Activated T-cell treated with anti-CD3 and anti-CD28 coated beads, Interleukin-2, amount 50 U/mL, for 24 hours (primary cell): ENCODE data around the gene TPSG1.
A peak's percentile ranks its signal among the peaks of the same experiment; 100 is the strongest.
"Not testable (repeated sequence)": the region's sequence is repeated elsewhere in the genome, so short reads cannot be mapped to it uniquely, and the experiment has no call there.

ENCODE experiments used
- DNase-seq: peaks from one replicate; pipeline ENCODE4 v3.0.0-alpha.2; 2020
- H3K27ac Mint-ChIP-seq: 2 replicates; pipeline ENCODE4 v1.8.0; 2020; ENCODE audit warnings: mild to moderate bottlenecking, mixed read lengths
- H3K27me3 Mint-ChIP-seq: 2 replicates; pipeline ENCODE4 v1.8.0; 2020; ENCODE audit warnings: mixed read lengths
- H3K36me3 Mint-ChIP-seq: 2 replicates; pipeline ENCODE4 v1.8.0; 2020; ENCODE audit warnings: low read depth, mixed read lengths
- H3K4me1 Mint-ChIP-seq: 2 replicates; pipeline ENCODE4 v1.8.0; 2020; ENCODE audit warnings: low read depth, mixed read lengths
- H3K4me3 Mint-ChIP-seq: 2 replicates; pipeline ENCODE4 v1.8.0; 2020; ENCODE audit warnings: mild to moderate bottlenecking, moderate library complexity, mixed read lengths
- H3K9me3 Mint-ChIP-seq: 2 replicates; pipeline ENCODE4 v1.8.0; 2020; ENCODE audit warnings: mixed read lengths

Gene TPSG1

GRCh38 chr16:1193143-1193824 lies 31.8 kb downstream of the TPSG1 start:
- Mint-ChIP-seq H3K27ac (no peak overlapping the region), H3K4me1 (no peaks in the 10 kb centered on the region), H3K9me3 (no peaks in the 10 kb centered on the region), H3K4me3 (no peak overlapping the region), H3K36me3 (no peaks in the 10 kb centered on the region), H3K27me3 (peaks cover 3% of the 10 kb centered on the region)
- DNase-seq, result no peak

- Mint-ChIP-seq H3K4me1 (no peaks in the 10 kb centered on the region), H3K27ac (no peak overlapping the region), H3K36me3 (no peaks in the 10 kb centered on the region), H3K9me3 (no peaks in the 10 kb centered on the region), H3K4me3 (no peak overlapping the region), H3K27me3 (peaks cover 3% of the 10 kb centered on the region)
- DNase-seq, result no peak
Measured at GRCh38 chr16:1192384-1193073, 32.5 kb downstream of the TPSG1 start.

- not testable (repeated sequence) for H3K4me3 Mint-ChIP-seq, H3K36me3 Mint-ChIP-seq, DNase-seq, H3K27me3 Mint-ChIP-seq, H3K9me3 Mint-ChIP-seq, H3K4me1 Mint-ChIP-seq, H3K27ac Mint-ChIP-seq
Measured at GRCh38 chr16:1190789-1191188, 34.3 kb downstream of the TPSG1 start.

- Mint-ChIP-seq H3K27ac (no peak overlapping the region), H3K4me3 (no peak overlapping the region), H3K36me3 (no peaks in the 10 kb centered on the region), H3K27me3 (peaks cover 3% of the 10 kb centered on the region), H3K4me1 (no peaks in the 10 kb centered on the region), H3K9me3 (no peaks in the 10 kb centered on the region)
- DNase-seq, result no peak
Measured at GRCh38 chr16:1189455-1189854, 35.6 kb downstream of the TPSG1 start.

GRCh38 chr16:1188432-1189189 lies 36.5 kb downstream of the TPSG1 start:
- Mint-ChIP-seq H3K4me3 (no peak overlapping the region), H3K27me3 (peaks cover 6% of the 10 kb centered on the region), H3K9me3 (no peaks in the 10 kb centered on the region), H3K27ac (no peak overlapping the region), H3K36me3 (no peaks in the 10 kb centered on the region), H3K4me1 (no peaks in the 10 kb centered on the region)
- peak; percentile 64 for DNase-seq

- H3K4me1 Mint-ChIP-seq, DNase-seq, H3K9me3 Mint-ChIP-seq, H3K27me3 Mint-ChIP-seq, H3K36me3 Mint-ChIP-seq, H3K4me3 Mint-ChIP-seq, H3K27ac Mint-ChIP-seq: not testable (repeated sequence)
Measured at GRCh38 chr16:1185460-1186207, 39.4 kb downstream of the TPSG1 start.

GRCh38 chr16:1184980-1185379 lies 40.1 kb downstream of the TPSG1 start:
- Mint-ChIP-seq H3K4me3 (no peak overlapping the region), H3K4me1 (no peaks in the 10 kb centered on the region), H3K27ac (no peak overlapping the region), H3K36me3 (no peaks in the 10 kb centered on the region), H3K9me3 (no peaks in the 10 kb centered on the region), H3K27me3 (peaks cover 2% of the 10 kb centered on the region)
- DNase-seq, result no peak

GRCh38 chr16:1184156-1184868 lies 40.8 kb downstream of the TPSG1 start:
- no peaks in the 10 kb centered on the region for H3K4me1 Mint-ChIP-seq
- H3K36me3 Mint-ChIP-seq, result no peaks in the 10 kb centered on the region
- H3K9me3 Mint-ChIP-seq, result no peaks in the 10 kb centered on the region
- H3K4me3 Mint-ChIP-seq, result no peak overlapping the region
- no peak for DNase-seq
- no peak overlapping the region for H3K27ac Mint-ChIP-seq
- peaks cover 2% of the 10 kb centered on the region for H3K27me3 Mint-ChIP-seq

- H3K27me3 Mint-ChIP-seq, result peaks cover 2% of the 10 kb centered on the region
- no peaks in the 10 kb centered on the region for H3K4me1 Mint-ChIP-seq
- H3K27ac Mint-ChIP-seq, result no peak overlapping the region
- H3K4me3 Mint-ChIP-seq, result no peak overlapping the region
- no peaks in the 10 kb centered on the region for H3K36me3 Mint-ChIP-seq
- H3K9me3 Mint-ChIP-seq, result no peaks in the 10 kb centered on the region
- DNase-seq, result no peak
Measured at GRCh38 chr16:1182950-1183907, 41.8 kb downstream of the TPSG1 start.

GRCh38 chr16:1182316-1182671 lies 42.8 kb downstream of the TPSG1 start:
- Mint-ChIP-seq H3K27me3 (peaks cover 2% of the 10 kb centered on the region), H3K4me1 (no peaks in the 10 kb centered on the region), H3K27ac (no peak overlapping the region), H3K4me3 (no peak overlapping the region), H3K36me3 (no peaks in the 10 kb centered on the region), H3K9me3 (no peaks in the 10 kb centered on the region)
- no peak for DNase-seq

- DNase-seq, result no peak
- Mint-ChIP-seq H3K36me3 (no peaks in the 10 kb centered on the region), H3K27me3 (peaks cover 2% of the 10 kb centered on the region), H3K4me1 (no peaks in the 10 kb centered on the region), H3K4me3 (no peak overlapping the region), H3K27ac (no peak overlapping the region), H3K9me3 (no peaks in the 10 kb centered on the region)
Measured at GRCh38 chr16:1181404-1182315, 43.4 kb downstream of the TPSG1 start.

GRCh38 chr16:1180549-1181403 lies 44.3 kb downstream of the TPSG1 start:
- H3K4me3 Mint-ChIP-seq, result no peak overlapping the region

More at GRCh38 chr16:1180549-1181403, 44.3 kb downstream of the TPSG1 start:
- H3K27ac Mint-ChIP-seq, result no peak overlapping the region
- H3K27me3 Mint-ChIP-seq, result peaks cover 2% of the 10 kb centered on the region
- H3K36me3 Mint-ChIP-seq, result no peaks in the 10 kb centered on the region
- no peak for DNase-seq
- no peaks in the 10 kb centered on the region for H3K4me1 Mint-ChIP-seq
- no peaks in the 10 kb centered on the region for H3K9me3 Mint-ChIP-seq
